H1 (cell line): ENCODE results near the gene OSR1. TPM values are rescaled to one million over a fixed set of nuclear protein-coding genes. Genes with fewer than 3 reads are reported as not detected.

Source experiments
- CTCF ChIA-PET: fragments of 300-600 bp; sonication (Branson Sonifier 250); formaldehyde crosslinking; loops from one replicate; lab custom pipeline; 2021; ENCODE audit not compliant: partially characterized antibody; lab: Charles Lee
- POLR2A ChIA-PET: fragments of 300-600 bp; sonication (Branson Sonifier 250); formaldehyde crosslinking; loops from one replicate; lab custom pipeline; 2021; ENCODE audit warnings: inconsistent platforms; ENCODE audit not compliant: partially characterized antibody; lab: Charles Lee
- DNase-seq, 2 experiments: peaks; one replicate each; pipeline versions ENCODE4 v3.0.0 to v3.0.0-alpha.2; 2010 to 2022; ENCODE audit warnings: low spot score in 2 of 2, low read depth in 1 of 2, mixed read lengths in 1 of 2
- FAIRE-seq: peaks from 2 replicates; lab custom pipeline; 2011; peaks lifted over from hg19 to GRCh38; lab: Jason Lieb, UNC
- H2AFZ ChIP-seq: 2 replicates; pipeline ENCODE4 v1.8.1; 2012; ENCODE audit warnings: low read length, inconsistent platforms
- H2AK5ac ChIP-seq: 2 replicates; pipeline ENCODE4 v1.6.1; 2013; ENCODE audit warnings: low read depth, low read length
- H2BK120ac ChIP-seq: replicated peaks from 2 replicates; pipeline ENCODE3; 2013; ENCODE audit warnings: low read depth, low read length, inconsistent platforms
- H2BK12ac ChIP-seq: 2 replicates; pipeline ENCODE4 v1.6.1; 2013; ENCODE audit warnings: low read depth, low read length
- H2BK15ac ChIP-seq: 2 replicates; pipeline ENCODE4 v1.6.1; 2013; ENCODE audit warnings: low read length
- H2BK20ac ChIP-seq: 2 replicates; pipeline ENCODE4 v1.6.1; 2013; ENCODE audit warnings: low read length
- H2BK5ac ChIP-seq: 2 replicates; pipeline ENCODE4 v1.6.1; 2013; ENCODE audit warnings: low read depth, low read length
- H3K14ac ChIP-seq: 2 replicates; pipeline ENCODE4 v1.6.1; 2013; ENCODE audit warnings: inconsistent platforms; ENCODE audit not compliant: insufficient read length
- H3K18ac ChIP-seq: 2 replicates; pipeline ENCODE4 v1.6.1; 2013; ENCODE audit warnings: low read length; ENCODE audit errors: extremely low read depth
- H3K23ac ChIP-seq: 2 replicates; pipeline ENCODE4 v1.6.1; 2013; ENCODE audit warnings: inconsistent platforms; ENCODE audit not compliant: insufficient read length
- H3K23me2 ChIP-seq: 2 replicates; pipeline ENCODE4 v1.6.1; 2013; ENCODE audit warnings: low read depth, low read length
- H3K27ac ChIP-seq: 2 replicates; pipeline ENCODE4 v1.6.1; 2011; ENCODE audit warnings: low read depth, low read length, inconsistent platforms
- H3K27me3 ChIP-seq, 4 experiments: replicated peaks in 1 of 4; 1 replicate in 1 of 4; 2 replicates in 3 of 4; pipeline versions ENCODE4 v1.6.1 to v1.8.1; 2011 to 2013; ENCODE audit warnings: low read length in 3 of 4, mild to moderate bottlenecking in 3 of 4, inconsistent platforms in 2 of 4, mixed read lengths in 2 of 4, moderate library complexity in 1 of 4; ENCODE audit not compliant: control insufficient read depth in 3 of 4, insufficient read depth in 3 of 4; ENCODE audit errors: extremely low read depth in 1 of 4
- H3K36me3 ChIP-seq, 4 experiments: 2 replicates each; pipeline versions ENCODE4 v1.6.1 to v1.8.1; 2011 to 2013; ENCODE audit warnings: mild to moderate bottlenecking in 4 of 4, low read length in 3 of 4, moderate library complexity in 2 of 4, control low read depth in 1 of 4, inconsistent platforms in 1 of 4; ENCODE audit not compliant: insufficient read depth in 4 of 4, control insufficient read depth in 2 of 4
- H3K4ac ChIP-seq: replicated peaks from 2 replicates; pipeline ENCODE3; 2013; ENCODE audit warnings: low read length, low read depth, mixed read lengths, inconsistent platforms; ENCODE audit not compliant: insufficient read length
- H3K4me1 ChIP-seq, 4 experiments: replicated peaks in 1 of 4; 1 replicate in 1 of 4; 2 replicates in 3 of 4; pipeline versions ENCODE4 v1.6.1 to v1.8.1; 2011 to 2013; ENCODE audit warnings: low read length in 3 of 4, inconsistent platforms in 2 of 4, mixed read lengths in 1 of 4; ENCODE audit not compliant: insufficient read depth in 4 of 4, control insufficient read depth in 3 of 4
- H3K4me2 ChIP-seq, 2 experiments: 2 replicates each; pipeline versions ENCODE4 v1.6.1 to v1.8.1; 2011 to 2013; ENCODE audit warnings: low read depth in 2 of 2, low read length in 2 of 2, control low read depth in 1 of 2, inconsistent platforms in 1 of 2, mild to moderate bottlenecking in 1 of 2; ENCODE audit not compliant: insufficient read depth in 1 of 2
- H3K4me3 ChIP-seq, 4 experiments: fragments of 200-600, 300-600 bp in 1 of 4; sonication (generic), shearing (Covaris generic), sonication (Bioruptor Twin) in 1 of 4; 2 replicates each; pipeline versions ENCODE4 v1.5.1 to v1.8.1; 2011 to 2016; ENCODE audit warnings: low read length in 4 of 4, low read depth in 3 of 4, control low read depth in 2 of 4, inconsistent platforms in 2 of 4, mild to moderate bottlenecking in 2 of 4, mixed read lengths in 1 of 4, moderate library complexity in 1 of 4; ENCODE audit not compliant: insufficient read depth in 2 of 4; ENCODE audit errors: extremely low read depth in 1 of 4
- H3K56ac ChIP-seq: replicated peaks from 2 replicates; pipeline ENCODE3; 2013; ENCODE audit warnings: low read depth, mild to moderate bottlenecking, mixed read lengths, low read length, inconsistent platforms; ENCODE audit not compliant: insufficient read length
- H3K79me1 ChIP-seq: 2 replicates; pipeline ENCODE4 v1.6.1; 2013; ENCODE audit warnings: low read depth, low read length, control low read depth
- H3K79me2 ChIP-seq, 2 experiments: 2 replicates each; pipeline versions ENCODE4 v1.6.1 to v1.8.1; 2012 to 2013; ENCODE audit warnings: low read length in 2 of 2, mild to moderate bottlenecking in 2 of 2, inconsistent platforms in 1 of 2; ENCODE audit not compliant: insufficient read depth in 2 of 2, control insufficient read depth in 1 of 2
- H3K9ac ChIP-seq, 4 experiments: replicated peaks in 1 of 4; 1 replicate in 1 of 4; 2 replicates in 3 of 4; pipeline versions ENCODE4 v1.6.1 to v1.8.1; 2011 to 2013; ENCODE audit warnings: low read depth in 3 of 4, low read length in 3 of 4, control low read depth in 2 of 4, mild to moderate bottlenecking in 2 of 4, moderate library complexity in 2 of 4, inconsistent platforms in 1 of 4; ENCODE audit errors: extremely low read depth in 1 of 4
- H3K9me3 ChIP-seq, 2 experiments: 2 replicates each; pipeline versions ENCODE4 v1.6.1 to v1.8.1; 2012 to 2013; ENCODE audit warnings: mild to moderate bottlenecking in 2 of 2, moderate library complexity in 2 of 2, control low read depth in 1 of 2, inconsistent platforms in 1 of 2, low read depth in 1 of 2, low read length in 1 of 2, mixed read lengths in 1 of 2; ENCODE audit not compliant: insufficient read depth in 2 of 2
- H4K20me1 ChIP-seq, 2 experiments: replicated peaks in 1 of 2; 2 replicates each; pipeline versions ENCODE3 to v1.8.1; 2011 to 2013; ENCODE audit warnings: inconsistent platforms in 2 of 2, low read length in 2 of 2, mild to moderate bottlenecking in 1 of 2; ENCODE audit not compliant: insufficient read depth in 2 of 2, control insufficient read depth in 1 of 2
- H4K5ac ChIP-seq: 2 replicates; pipeline ENCODE4 v1.6.1; 2013; ENCODE audit warnings: low read length, low read depth, mixed read lengths, inconsistent platforms; ENCODE audit not compliant: insufficient read length
- H4K8ac ChIP-seq: 2 replicates; pipeline ENCODE4 v1.8.0; 2013; ENCODE audit warnings: mild to moderate bottlenecking, moderate library complexity, low read length, inconsistent platforms; ENCODE audit not compliant: insufficient read depth; ENCODE audit errors: extremely low read depth
- H4K91ac ChIP-seq: replicated peaks from 2 replicates; pipeline ENCODE3; 2013; ENCODE audit warnings: low read length, mixed read lengths, inconsistent platforms; ENCODE audit not compliant: insufficient read length
- RNF2 ChIP-seq: fragments of 200-900, 300-1000 bp; sonication (generic); IDR thresholded peaks from 2 replicates; pipeline ENCODE4 v1.7.1; 2016; ENCODE audit warnings: borderline replicate concordance, low read depth, mild to moderate bottlenecking, antibody characterized with exemption, low read length; ENCODE audit not compliant: poor library complexity, severe bottlenecking; ENCODE audit errors: missing control alignments
- WGBS, 2 experiments: shearing (Covaris generic) in 1 of 2; methylation state at CpG; one replicate each; pipeline versions ENCODE4 v1.1.6 to v1.1.7; 2013 to 2015; ENCODE audit warnings: low lambda C conversion rate in 2 of 2, mixed read lengths in 2 of 2, inconsistent platforms in 1 of 2, low coverage in 1 of 2, missing lambda C conversion rate in 1 of 2; ENCODE audit not compliant: insufficient replicate concordance in 2 of 2, insufficient coverage in 1 of 2, insufficient read length in 1 of 2; ENCODE audit errors: extremely low coverage in 1 of 2, missing lambda C conversion rate in 1 of 2; 5-methylcytosine and 5-hydroxymethylcytosine counted together
- polyA plus RNA-seq, 7 experiments: library from polyadenylated mRNA; depleted of rRNA in 3 of 7; stranded (reverse) in 5 of 7; unstranded in 2 of 7; fragments of >200 nt in 5 of 7; fragments of 200-250 nt in 2 of 7; gene quantifications; 1 replicate in 5 of 7; 2 replicates in 1 of 7; 4 replicates in 1 of 7; pipeline versions ENCODE4 v1.2.1 to v1.2.3, GENCODE V29; 2011 to 2013; ENCODE audit warnings: missing spikeins in 2 of 7, mixed read lengths in 2 of 7
- total RNA-seq: library from RNA; stranded (reverse); fragmentation: NEBNext Ultra II Directional; extraction: Animal tissue kit (Norgen Biotek cat#: 25700); gene quantifications from 2 replicates; pipeline ENCODE4 v1.2.1, GENCODE V29; 2021

OSR1 gene
- total and polyA plus RNA-seq, 2 of the 8 experiments (the other 6 are each of a cell fraction or from before 2014, with no cell fraction given): 0.05 to 0.22 TPM

- H4K20me1 ChIP-seq: no peaks in the 10 kb centered on the region
- ChIA-PET POLR2A (no interaction called here), CTCF (no interaction called here)
- H2BK15ac ChIP-seq: no peak overlapping the region
- no peak overlapping the region for H2BK20ac ChIP-seq
- no peaks in the 10 kb centered on the region for H3K9me3 ChIP-seq
- 92% methylated on average over 5 of the region's 5 CpGs; no CpG with 5 or more reads in 1 of the 2 experiments for WGBS, 2 experiments
- H3K4me3 ChIP-seq: no peak overlapping the region
- no peak overlapping the region for H2AK5ac ChIP-seq
- H2BK5ac ChIP-seq: no peak overlapping the region
- peaks cover 0 to 1% (median 0%) of the 10 kb centered on the region in 4 experiments; a peak in 1 of 7 replicates for H3K27me3 ChIP-seq
- H4K91ac ChIP-seq: no peak overlapping the region
- no peak overlapping the region for H3K18ac ChIP-seq
- no peaks in the 10 kb centered on the region for H3K4me1 ChIP-seq
- DNase-seq (no peak), FAIRE-seq (no peak)
- no peak overlapping the region for H2BK120ac ChIP-seq
- no peak overlapping the region for H3K14ac ChIP-seq
- no peak overlapping the region for H3K23ac ChIP-seq
- H2BK12ac ChIP-seq: no peak overlapping the region
- no peak for TF ChIP-seq RNF2
- no peaks in the 10 kb centered on the region for H3K79me1 ChIP-seq
- H3K4me2 ChIP-seq: no peak overlapping the region
- no peak overlapping the region for H4K8ac ChIP-seq
- no peak overlapping the region for H4K5ac ChIP-seq
- H3K23me2 ChIP-seq: no peaks in the 10 kb centered on the region; the same call in 1 of the 2 replicates
- H2AFZ ChIP-seq: no peak overlapping the region
- no peak overlapping the region for H3K27ac ChIP-seq
- H3K79me2 ChIP-seq: no peaks in the 10 kb centered on the region
- H3K9ac ChIP-seq: no peak overlapping the region
- H3K36me3 ChIP-seq: no peaks in the 10 kb centered on the region
- no peak overlapping the region for H3K56ac ChIP-seq
- no peak overlapping the region for H3K4ac ChIP-seq
Observed at GRCh38 chr2:19330436-19330835, 28.0 kb downstream of the OSR1 start.
